IMR-90 (cell line): ENCODE data around the gene DOCK1. TPM values are rescaled to one million over a fixed set of nuclear protein-coding genes. Genes with fewer than 3 reads are reported as not detected.

Source experiments
- ATAC-seq: fragments of 200-7000 bp; cut with Tn5 transposase; 2 replicates; pipeline ENCODE4 v1.9.1; 2020; ENCODE audit warnings: low read depth, mild to moderate bottlenecking, moderate library complexity
- BruUV-seq: library from RNA; stranded (reverse); fragments of 400-500 nt; replicated peaks from 2 replicates; lab custom pipeline; 2021; lab: Mats Ljungman, UMichigan
- CTCF ChIA-PET: fragments of 300-600 bp; formaldehyde crosslinking; extraction: SDS; loops from one replicate; lab custom pipeline; 2021; ENCODE audit warnings: antibody characterized with exemption; lab: Yijun Ruan, JAX
- POLR2A ChIA-PET: fragments of 300-600 bp; sonication (Branson Sonifier 250); formaldehyde crosslinking; loops from one replicate; lab custom pipeline; 2022; ENCODE audit warnings: antibody characterized with exemption; ENCODE audit not compliant: unreplicated experiment; lab: Charles Lee
- DNase-seq: peaks from one replicate; pipeline ENCODE4 v3.0.0; 2013
- H2AFZ ChIP-seq: replicated peaks from 2 replicates; pipeline ENCODE3; 2013; ENCODE audit warnings: low read length, mild to moderate bottlenecking; ENCODE audit not compliant: poor library complexity
- H2AK5ac ChIP-seq: 2 replicates; pipeline ENCODE4 v1.6.1; 2013; ENCODE audit warnings: low read depth, low read length, inconsistent platforms
- H2AK9ac ChIP-seq: replicated peaks from 2 replicates; pipeline ENCODE3; 2013; ENCODE audit warnings: mild to moderate bottlenecking, low read depth, low read length, moderate library complexity; ENCODE audit not compliant: poor library complexity
- H2BK120ac ChIP-seq: 2 replicates; pipeline ENCODE4 v1.6.1; 2013; ENCODE audit warnings: low read depth, low read length, inconsistent platforms
- H2BK15ac ChIP-seq: 3 replicates; pipeline ENCODE4 v1.6.1; 2013; ENCODE audit warnings: low read depth, low read length, inconsistent platforms
- H2BK20ac ChIP-seq: 2 replicates; pipeline ENCODE4 v1.6.1; 2013; ENCODE audit warnings: low read depth, mild to moderate bottlenecking, inconsistent platforms, low read length, moderate library complexity
- H2BK5ac ChIP-seq: 2 replicates; pipeline ENCODE4 v1.6.1; 2013; ENCODE audit warnings: mild to moderate bottlenecking, low read depth, low read length, inconsistent platforms; ENCODE audit not compliant: poor library complexity, severe bottlenecking
- H3K14ac ChIP-seq: replicated peaks from 2 replicates; pipeline ENCODE4 v1.6.1; 2013; ENCODE audit warnings: low read depth, low read length, inconsistent platforms
- H3K18ac ChIP-seq: 2 replicates; pipeline ENCODE4 v1.6.1; 2013; ENCODE audit warnings: low read depth, low read length, control low read depth
- H3K23ac ChIP-seq: 2 replicates; pipeline ENCODE4 v1.6.1; 2013; ENCODE audit warnings: low read depth, low read length, inconsistent platforms
- H3K27ac ChIP-seq: 2 replicates; pipeline ENCODE4 v1.5.1; 2013; ENCODE audit warnings: mild to moderate bottlenecking, control low read depth, low read length; ENCODE audit not compliant: insufficient read depth
- H3K27me3 ChIP-seq: 2 replicates; pipeline ENCODE4 v1.6.1; 2013; ENCODE audit warnings: low read length; ENCODE audit not compliant: control insufficient read depth, insufficient read depth
- H3K36me3 ChIP-seq: 2 replicates; pipeline ENCODE4 v1.6.1; 2013; ENCODE audit warnings: low read length, mixed read lengths; ENCODE audit not compliant: control insufficient read depth, insufficient read depth
- H3K4ac ChIP-seq: 2 replicates; pipeline ENCODE4 v1.6.1; 2013; ENCODE audit warnings: low read depth, low read length, inconsistent platforms
- H3K4me1 ChIP-seq: 2 replicates; pipeline ENCODE4 v1.6.1; 2013; ENCODE audit warnings: low read length, mixed read lengths; ENCODE audit not compliant: control insufficient read depth, insufficient read depth
- H3K4me2 ChIP-seq: 2 replicates; pipeline ENCODE4 v1.6.1; 2013; ENCODE audit warnings: low read depth, mild to moderate bottlenecking, control low read depth, low read length, moderate library complexity
- H3K4me3 ChIP-seq: 2 replicates; pipeline ENCODE4 v1.5.1; 2013; ENCODE audit warnings: low read depth, mild to moderate bottlenecking, control low read depth, low read length, moderate library complexity; ENCODE audit not compliant: insufficient read depth
- H3K56ac ChIP-seq: 2 replicates; pipeline ENCODE4 v1.6.1; 2013; ENCODE audit warnings: low read length, inconsistent platforms; ENCODE audit not compliant: insufficient read depth; ENCODE audit errors: extremely low read depth
- H3K79me1 ChIP-seq, 2 experiments: 2 replicates each; pipeline ENCODE4 v1.6.1; 2013; ENCODE audit warnings: low read length in 2 of 2, inconsistent platforms in 1 of 2, low read depth in 1 of 2
- H3K9ac ChIP-seq: 2 replicates; pipeline ENCODE4 v1.6.1; 2013; ENCODE audit warnings: low read depth, low read length, control low read depth
- H3K9me1 ChIP-seq: 2 replicates; pipeline ENCODE4 v1.6.1; 2013; ENCODE audit warnings: low read length, inconsistent platforms; ENCODE audit not compliant: insufficient read depth
- H3K9me3 ChIP-seq: 2 replicates; pipeline ENCODE4 v1.6.1; 2013; ENCODE audit warnings: low read length; ENCODE audit not compliant: control insufficient read depth, insufficient read depth
- H4K20me1 ChIP-seq: 2 replicates; pipeline ENCODE4 v1.6.1; 2013; ENCODE audit warnings: low read length, inconsistent platforms; ENCODE audit not compliant: insufficient read depth
- H4K5ac ChIP-seq: 2 replicates; pipeline ENCODE4 v1.6.1; 2013; ENCODE audit warnings: mild to moderate bottlenecking, low read depth, low read length, control low read depth
- H4K8ac ChIP-seq, 2 experiments: 2 replicates each; pipeline ENCODE4 v1.6.1; 2013; ENCODE audit warnings: low read depth in 2 of 2, low read length in 2 of 2, control low read depth in 1 of 2, inconsistent platforms in 1 of 2
- H4K91ac ChIP-seq: 2 replicates; pipeline ENCODE4 v1.6.1; 2013; ENCODE audit warnings: low read depth, low read length, inconsistent platforms; ENCODE audit not compliant: insufficient read depth
- BHLHE40 ChIP-seq: fragments of 150-350 bp; IDR thresholded peaks from 2 replicates; pipeline ENCODE4 v1.6.1; 2016; ENCODE audit warnings: mild to moderate bottlenecking, low read depth, low read length
- CEBPB ChIP-seq: IDR thresholded peaks from 2 replicates; pipeline ENCODE4 v1.6.1; 2012; ENCODE audit warnings: low read depth, low read length, improper control_type of control experiment
- CHD1 ChIP-seq: IDR thresholded peaks from 2 replicates; pipeline ENCODE4 v1.6.1; 2012; ENCODE audit warnings: low read depth, low read length, improper control_type of control experiment
- FOS ChIP-seq: fragments of 150-350 bp; IDR thresholded peaks from 2 replicates; pipeline ENCODE4 v1.6.1; 2016; ENCODE audit warnings: low read depth, low read length
- MAFK ChIP-seq: IDR thresholded peaks from 2 replicates; pipeline ENCODE4 v1.6.1; 2012; ENCODE audit warnings: low read depth, low read length, improper control_type of control experiment
- MAZ ChIP-seq: IDR thresholded peaks from 2 replicates; pipeline ENCODE4 v1.6.1; 2012; ENCODE audit warnings: low read depth, mild to moderate bottlenecking, low read length, improper control_type of control experiment, moderate library complexity, borderline replicate concordance
- MXI1 ChIP-seq: IDR thresholded peaks from 2 replicates; pipeline ENCODE4 v1.6.1; 2012; ENCODE audit warnings: low read depth, mild to moderate bottlenecking, low read length, moderate library complexity, borderline replicate concordance
- NFE2L2 ChIP-seq: fragments of 150-350 bp; IDR thresholded peaks from 2 replicates; pipeline ENCODE4 v1.6.1; 2016; ENCODE audit warnings: low read depth, mild to moderate bottlenecking, low read length
- POLR2A ChIP-seq: IDR thresholded peaks from 2 replicates; pipeline ENCODE4 v1.6.1; 2012; ENCODE audit warnings: mild to moderate bottlenecking, low read depth, low read length
- RAD21 ChIP-seq: IDR thresholded peaks from 2 replicates; pipeline ENCODE4 v1.6.1; 2012; ENCODE audit warnings: low read length, improper control_type of control experiment
- RCOR1 ChIP-seq: IDR thresholded peaks from 2 replicates; pipeline ENCODE4 v1.6.1; 2012; ENCODE audit warnings: mild to moderate bottlenecking, low read length, improper control_type of control experiment; ENCODE audit not compliant: insufficient replicate concordance
- RFX5 ChIP-seq: IDR thresholded peaks from 2 replicates; pipeline ENCODE4 v1.8.0; 2012; ENCODE audit warnings: low read depth, mild to moderate bottlenecking, low read length, moderate library complexity
- SMC3 ChIP-seq: fragments of 150-350 bp; IDR thresholded peaks from 2 replicates; pipeline ENCODE4 v1.6.1; 2016; ENCODE audit warnings: low read depth, mild to moderate bottlenecking, antibody characterized with exemption, low read length, moderate library complexity
- WGBS, 2 experiments: methylation state at CpG; one replicate each; pipeline versions ENCODE4 v1.1.5 to v1.1.7; 2013; ENCODE audit warnings: missing lambda C conversion rate in 2 of 2; ENCODE audit not compliant: insufficient read length in 1 of 2; ENCODE audit errors: extremely low coverage in 2 of 2; 5-methylcytosine and 5-hydroxymethylcytosine counted together
- dilution Hi-C: fragments of 300-500 bp; cut with HindIII; formaldehyde crosslinking; loops from one replicate; pipeline ENCODE4 v1.14.3; 2018; ENCODE audit warnings: low sequenced_read_pairs; ENCODE audit not compliant: unreplicated experiment
- in situ Hi-C: fragments of 300-500 bp; cut with MboI; formaldehyde crosslinking; loops from 3 replicates; pipeline ENCODE4 v1.14.3; 2019; ENCODE audit warnings: low sequenced_read_pairs, inconsistent platforms, mixed read lengths
- intact Hi-C: fragments of 100-400 bp; cut with micrococcal nuclease; formaldehyde crosslinking; loops from 2 replicates; pipeline ENCODE4 v1.10.0; 2022
- polyA plus RNA-seq, 3 experiments: library from polyadenylated mRNA; depleted of rRNA; stranded (reverse); fragments of >200 nt; gene quantifications; 2 replicates each; pipeline ENCODE4 v1.2.3, GENCODE V29; 2012; ENCODE audit warnings: low replicate concordance in 1 of 3
- total RNA-seq: library from RNA; depleted of rRNA; stranded (reverse); fragments of >200 nt; gene quantifications from 2 replicates; pipeline ENCODE4 v1.2.3, GENCODE V29; 2012
- TF ChIP-seq, protein P1 (sequence below): fragments of 150-350 bp; IDR thresholded peaks from 2 replicates; pipeline ENCODE4 v1.6.1; 2016; ENCODE audit warnings: low read depth, mild to moderate bottlenecking, low read length, moderate library complexity, borderline replicate concordance
- TF ChIP-seq, protein P2 (sequence below): conservative IDR thresholded peaks from 2 replicates; pipeline ENCODE4 v1.5.1; 2012; ENCODE audit warnings: mild to moderate bottlenecking, low read depth, low read length, improper control_type of control experiment
- TF ChIP-seq, protein P3 (sequence below): fragments of 150-350 bp; IDR thresholded peaks from 2 replicates; pipeline ENCODE4 v1.6.1; 2017; ENCODE audit warnings: mild to moderate bottlenecking, antibody characterized with exemption, low read length, low read depth

The DOCK1 gene
- total and polyA plus RNA-seq, 2 of the 4 experiments (the other 2 are of a cell fraction), result 28.2 to 71.0 TPM

DNA sequence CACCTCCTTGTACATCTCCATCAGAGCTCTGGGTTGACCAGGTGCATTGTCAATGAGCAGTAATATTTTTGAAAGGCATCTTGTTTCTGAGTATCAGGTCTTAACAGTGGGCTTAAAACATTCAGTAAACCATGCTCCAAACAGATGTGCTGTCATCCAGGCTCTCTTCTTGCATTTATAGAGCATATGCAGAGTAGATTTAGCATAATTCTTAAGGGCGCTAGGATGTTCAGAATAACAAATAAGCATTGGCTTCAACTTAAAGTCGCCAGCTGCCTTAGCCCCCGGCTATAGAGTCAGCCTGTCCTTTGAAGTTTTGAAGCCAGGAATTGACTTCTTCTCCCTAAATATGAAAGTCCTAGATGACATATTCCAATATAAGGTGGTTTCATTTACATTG is 421.7 kb downstream of the DOCK1 start:
- Histone ChIP-seq H4K20me1 (peaks cover 5% of the 10 kb centered on the region; the same call in 1 of the 2 replicates), H3K4me2 (no peak overlapping the region)
- no TSS peak for BruUV-seq

More for the DNA sequence above, 421.7 kb downstream of the DOCK1 start:
- no peak overlapping the region for H2BK120ac ChIP-seq
- 0 out of 2 replicates have a peak, but pooled peaks cover 2% of the 10 kb centered on the region for H3K4me1 ChIP-seq
- peaks cover 6 to 13% of the 10 kb centered on the region in 2 experiments; a peak in 2 of 4 replicates for H3K79me1 ChIP-seq
- DNase-seq, result no peak
- H3K56ac ChIP-seq, result no peak overlapping the region
- no peak overlapping the region for H2AK9ac ChIP-seq
- ATAC-seq, result no peak
- no peak overlapping the region for H3K14ac ChIP-seq
- H2BK5ac ChIP-seq, result no peak overlapping the region
- TF ChIP-seq RFX5 (no peak), MXI1 (no peak), RCOR1 (no peak), FOS (no peak), SMC3 (no peak), MAZ (no peak), NFE2L2 (no peak), MAFK (no peak), RAD21 (no peak), POLR2A (no peak), CEBPB (no peak), BHLHE40 (no peak), CHD1 (no peak)
- TF ChIP-seq, protein P1, sequence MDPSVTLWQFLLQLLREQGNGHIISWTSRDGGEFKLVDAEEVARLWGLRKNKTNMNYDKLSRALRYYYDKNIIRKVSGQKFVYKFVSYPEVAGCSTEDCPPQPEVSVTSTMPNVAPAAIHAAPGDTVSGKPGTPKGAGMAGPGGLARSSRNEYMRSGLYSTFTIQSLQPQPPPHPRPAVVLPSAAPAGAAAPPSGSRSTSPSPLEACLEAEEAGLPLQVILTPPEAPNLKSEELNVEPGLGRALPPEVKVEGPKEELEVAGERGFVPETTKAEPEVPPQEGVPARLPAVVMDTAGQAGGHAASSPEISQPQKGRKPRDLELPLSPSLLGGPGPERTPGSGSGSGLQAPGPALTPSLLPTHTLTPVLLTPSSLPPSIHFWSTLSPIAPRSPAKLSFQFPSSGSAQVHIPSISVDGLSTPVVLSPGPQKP, result no peak
- TF ChIP-seq, protein P2, sequence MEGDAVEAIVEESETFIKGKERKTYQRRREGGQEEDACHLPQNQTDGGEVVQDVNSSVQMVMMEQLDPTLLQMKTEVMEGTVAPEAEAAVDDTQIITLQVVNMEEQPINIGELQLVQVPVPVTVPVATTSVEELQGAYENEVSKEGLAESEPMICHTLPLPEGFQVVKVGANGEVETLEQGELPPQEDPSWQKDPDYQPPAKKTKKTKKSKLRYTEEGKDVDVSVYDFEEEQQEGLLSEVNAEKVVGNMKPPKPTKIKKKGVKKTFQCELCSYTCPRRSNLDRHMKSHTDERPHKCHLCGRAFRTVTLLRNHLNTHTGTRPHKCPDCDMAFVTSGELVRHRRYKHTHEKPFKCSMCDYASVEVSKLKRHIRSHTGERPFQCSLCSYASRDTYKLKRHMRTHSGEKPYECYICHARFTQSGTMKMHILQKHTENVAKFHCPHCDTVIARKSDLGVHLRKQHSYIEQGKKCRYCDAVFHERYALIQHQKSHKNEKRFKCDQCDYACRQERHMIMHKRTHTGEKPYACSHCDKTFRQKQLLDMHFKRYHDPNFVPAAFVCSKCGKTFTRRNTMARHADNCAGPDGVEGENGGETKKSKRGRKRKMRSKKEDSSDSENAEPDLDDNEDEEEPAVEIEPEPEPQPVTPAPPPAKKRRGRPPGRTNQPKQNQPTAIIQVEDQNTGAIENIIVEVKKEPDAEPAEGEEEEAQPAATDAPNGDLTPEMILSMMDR, result no peak
- TF ChIP-seq, protein P3, sequence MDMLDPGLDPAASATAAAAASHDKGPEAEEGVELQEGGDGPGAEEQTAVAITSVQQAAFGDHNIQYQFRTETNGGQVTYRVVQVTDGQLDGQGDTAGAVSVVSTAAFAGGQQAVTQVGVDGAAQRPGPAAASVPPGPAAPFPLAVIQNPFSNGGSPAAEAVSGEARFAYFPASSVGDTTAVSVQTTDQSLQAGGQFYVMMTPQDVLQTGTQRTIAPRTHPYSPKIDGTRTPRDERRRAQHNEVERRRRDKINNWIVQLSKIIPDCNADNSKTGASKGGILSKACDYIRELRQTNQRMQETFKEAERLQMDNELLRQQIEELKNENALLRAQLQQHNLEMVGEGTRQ, result no peak
- CTCF ChIA-PET, result interaction anchor here (0.5 kb wide), 1 partner anchor 215 kb away, joined by 3 read pairs; no protein-coding TSS in a partner anchor
- peaks cover 2% of the 10 kb centered on the region; the same call in 1 of the 2 replicates for H3K36me3 ChIP-seq
- no peak overlapping the region for H3K27ac ChIP-seq
- no peak overlapping the region for H3K4me3 ChIP-seq
- intact Hi-C loops (no loop called here), in situ Hi-C loops (no loop called here), dilution Hi-C loops (no loop called here)
- H3K9me1 ChIP-seq, result peaks cover 9% of the 10 kb centered on the region; the same call in 1 of the 2 replicates
- H4K5ac ChIP-seq, result no peak overlapping the region
- H2AFZ ChIP-seq, result no peak overlapping the region
- H2BK20ac ChIP-seq, result no peak overlapping the region
- no peak overlapping the region for H3K23ac ChIP-seq
- POLR2A ChIA-PET, result no interaction called here
- no peak overlapping the region for H3K18ac ChIP-seq
- no peak overlapping the region for H4K91ac ChIP-seq
- H3K9ac ChIP-seq, result no peak overlapping the region
- no peaks in the 10 kb centered on the region for H3K9me3 ChIP-seq
- no peak overlapping the region for H3K4ac ChIP-seq
- no peaks in the 10 kb centered on the region for H3K27me3 ChIP-seq
- H2BK15ac ChIP-seq, result no peak overlapping the region
- no CpG with 5 or more reads among the region's 3 CpGs for WGBS, 2 experiments
- no peak overlapping the region for H4K8ac ChIP-seq
- no peak overlapping the region for H2AK5ac ChIP-seq
